H1 (cell line): ENCODE measurements around the gene SOCS7. TPM values are rescaled to one million over a fixed set of nuclear protein-coding genes. Genes with fewer than 3 reads are reported as not detected.

Experiments used
- CBX8 ChIP-seq: fragments of 300-800, 300-1000 bp; sonication (generic); IDR thresholded peaks from 2 replicates; pipeline ENCODE4 v1.7.1; 2016; ENCODE audit warnings: low read depth, low read length, borderline replicate concordance
- CHD1 ChIP-seq: IDR thresholded peaks from 2 replicates; pipeline ENCODE4 v1.6.1; 2012; ENCODE audit warnings: low read depth, low read length, improper control_type of control experiment
- CHD2 ChIP-seq: IDR thresholded peaks from 2 replicates; pipeline ENCODE4 v1.6.1; 2012; ENCODE audit warnings: low read length, improper control_type of control experiment
- EZH2 ChIP-seq: fragments of 200-600 bp; sonication (generic); IDR thresholded peaks from 2 replicates; pipeline ENCODE4 v1.7.1; 2012; ENCODE audit warnings: low read depth, mild to moderate bottlenecking, moderate library complexity, low read length, inconsistent platforms; ENCODE audit not compliant: severe bottlenecking
- SP4 ChIP-seq: IDR thresholded peaks from 2 replicates; pipeline ENCODE4 v1.6.1; 2012; ENCODE audit warnings: low read length, inconsistent platforms
- TAF1 ChIP-seq: IDR thresholded peaks from 2 replicates; pipeline ENCODE4 v1.6.1; 2011; ENCODE audit warnings: mild to moderate bottlenecking, low read depth, low read length
- polyA plus RNA-seq, 7 experiments: library from polyadenylated mRNA; depleted of rRNA in 3 of 7; stranded (reverse) in 5 of 7; unstranded in 2 of 7; fragments of >200 nt in 5 of 7; fragments of 200-250 nt in 2 of 7; gene quantifications; 1 replicate in 5 of 7; 2 replicates in 1 of 7; 4 replicates in 1 of 7; pipeline versions ENCODE4 v1.2.1 to v1.2.3, GENCODE V29; 2011 to 2013; ENCODE audit warnings: missing spikeins in 2 of 7, mixed read lengths in 2 of 7
- total RNA-seq: library from RNA; stranded (reverse); fragmentation: NEBNext Ultra II Directional; extraction: Animal tissue kit (Norgen Biotek cat#: 25700); gene quantifications from 2 replicates; pipeline ENCODE4 v1.2.1, GENCODE V29; 2021
- TF ChIP-seq, protein P1 (sequence below): fragments of 300-600 bp; sonication (generic); IDR thresholded peaks from 2 replicates; pipeline ENCODE4 v1.7.1; 2012; ENCODE audit warnings: low read length, moderate library complexity, mild to moderate bottlenecking, inconsistent platforms; ENCODE audit not compliant: insufficient replicate concordance

SOCS7 gene
- total and polyA plus RNA-seq, 2 of the 8 experiments (the other 6 are each of a cell fraction or from before 2014, with no cell fraction given): 13.5 to 26.9 TPM

DNA sequence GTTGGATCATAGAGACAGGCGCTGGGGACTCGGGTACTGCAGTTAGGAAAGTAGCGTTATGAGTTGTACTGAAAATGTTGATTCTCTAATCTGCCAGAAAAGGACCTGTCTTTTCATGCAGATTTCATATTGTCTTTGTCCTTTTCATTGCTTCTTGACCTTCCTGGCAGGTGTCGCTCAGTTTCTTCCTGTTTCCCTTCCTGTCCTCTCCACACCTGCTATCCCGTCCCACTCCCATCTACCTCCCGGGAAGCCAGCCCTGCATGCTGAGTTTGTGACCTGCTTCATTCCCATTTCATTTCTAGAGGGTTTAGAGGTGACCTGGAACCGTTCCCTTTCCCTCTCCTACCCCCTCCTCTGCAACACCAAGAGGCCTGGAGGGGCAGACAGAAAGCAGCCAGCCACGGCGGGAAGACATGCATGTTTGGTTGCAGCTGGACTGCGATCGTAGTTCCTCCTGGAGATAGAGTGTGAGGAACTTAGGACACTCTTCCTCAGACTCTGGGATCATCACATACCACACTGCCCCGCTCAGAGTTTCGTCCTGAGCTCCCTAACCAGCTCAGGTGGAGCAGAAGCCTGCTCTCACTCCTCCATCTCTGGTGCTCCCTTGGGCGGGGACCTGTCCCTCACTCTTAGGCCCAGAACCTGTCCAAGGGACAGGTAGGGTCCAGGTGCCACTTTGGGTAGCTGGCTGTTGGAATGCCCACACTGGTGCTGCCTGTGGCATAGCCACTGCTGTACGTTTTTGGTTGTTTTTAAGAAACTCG lies 52.7 kb downstream of the SOCS7 start (continued):
- TF ChIP-seq, protein P1, sequence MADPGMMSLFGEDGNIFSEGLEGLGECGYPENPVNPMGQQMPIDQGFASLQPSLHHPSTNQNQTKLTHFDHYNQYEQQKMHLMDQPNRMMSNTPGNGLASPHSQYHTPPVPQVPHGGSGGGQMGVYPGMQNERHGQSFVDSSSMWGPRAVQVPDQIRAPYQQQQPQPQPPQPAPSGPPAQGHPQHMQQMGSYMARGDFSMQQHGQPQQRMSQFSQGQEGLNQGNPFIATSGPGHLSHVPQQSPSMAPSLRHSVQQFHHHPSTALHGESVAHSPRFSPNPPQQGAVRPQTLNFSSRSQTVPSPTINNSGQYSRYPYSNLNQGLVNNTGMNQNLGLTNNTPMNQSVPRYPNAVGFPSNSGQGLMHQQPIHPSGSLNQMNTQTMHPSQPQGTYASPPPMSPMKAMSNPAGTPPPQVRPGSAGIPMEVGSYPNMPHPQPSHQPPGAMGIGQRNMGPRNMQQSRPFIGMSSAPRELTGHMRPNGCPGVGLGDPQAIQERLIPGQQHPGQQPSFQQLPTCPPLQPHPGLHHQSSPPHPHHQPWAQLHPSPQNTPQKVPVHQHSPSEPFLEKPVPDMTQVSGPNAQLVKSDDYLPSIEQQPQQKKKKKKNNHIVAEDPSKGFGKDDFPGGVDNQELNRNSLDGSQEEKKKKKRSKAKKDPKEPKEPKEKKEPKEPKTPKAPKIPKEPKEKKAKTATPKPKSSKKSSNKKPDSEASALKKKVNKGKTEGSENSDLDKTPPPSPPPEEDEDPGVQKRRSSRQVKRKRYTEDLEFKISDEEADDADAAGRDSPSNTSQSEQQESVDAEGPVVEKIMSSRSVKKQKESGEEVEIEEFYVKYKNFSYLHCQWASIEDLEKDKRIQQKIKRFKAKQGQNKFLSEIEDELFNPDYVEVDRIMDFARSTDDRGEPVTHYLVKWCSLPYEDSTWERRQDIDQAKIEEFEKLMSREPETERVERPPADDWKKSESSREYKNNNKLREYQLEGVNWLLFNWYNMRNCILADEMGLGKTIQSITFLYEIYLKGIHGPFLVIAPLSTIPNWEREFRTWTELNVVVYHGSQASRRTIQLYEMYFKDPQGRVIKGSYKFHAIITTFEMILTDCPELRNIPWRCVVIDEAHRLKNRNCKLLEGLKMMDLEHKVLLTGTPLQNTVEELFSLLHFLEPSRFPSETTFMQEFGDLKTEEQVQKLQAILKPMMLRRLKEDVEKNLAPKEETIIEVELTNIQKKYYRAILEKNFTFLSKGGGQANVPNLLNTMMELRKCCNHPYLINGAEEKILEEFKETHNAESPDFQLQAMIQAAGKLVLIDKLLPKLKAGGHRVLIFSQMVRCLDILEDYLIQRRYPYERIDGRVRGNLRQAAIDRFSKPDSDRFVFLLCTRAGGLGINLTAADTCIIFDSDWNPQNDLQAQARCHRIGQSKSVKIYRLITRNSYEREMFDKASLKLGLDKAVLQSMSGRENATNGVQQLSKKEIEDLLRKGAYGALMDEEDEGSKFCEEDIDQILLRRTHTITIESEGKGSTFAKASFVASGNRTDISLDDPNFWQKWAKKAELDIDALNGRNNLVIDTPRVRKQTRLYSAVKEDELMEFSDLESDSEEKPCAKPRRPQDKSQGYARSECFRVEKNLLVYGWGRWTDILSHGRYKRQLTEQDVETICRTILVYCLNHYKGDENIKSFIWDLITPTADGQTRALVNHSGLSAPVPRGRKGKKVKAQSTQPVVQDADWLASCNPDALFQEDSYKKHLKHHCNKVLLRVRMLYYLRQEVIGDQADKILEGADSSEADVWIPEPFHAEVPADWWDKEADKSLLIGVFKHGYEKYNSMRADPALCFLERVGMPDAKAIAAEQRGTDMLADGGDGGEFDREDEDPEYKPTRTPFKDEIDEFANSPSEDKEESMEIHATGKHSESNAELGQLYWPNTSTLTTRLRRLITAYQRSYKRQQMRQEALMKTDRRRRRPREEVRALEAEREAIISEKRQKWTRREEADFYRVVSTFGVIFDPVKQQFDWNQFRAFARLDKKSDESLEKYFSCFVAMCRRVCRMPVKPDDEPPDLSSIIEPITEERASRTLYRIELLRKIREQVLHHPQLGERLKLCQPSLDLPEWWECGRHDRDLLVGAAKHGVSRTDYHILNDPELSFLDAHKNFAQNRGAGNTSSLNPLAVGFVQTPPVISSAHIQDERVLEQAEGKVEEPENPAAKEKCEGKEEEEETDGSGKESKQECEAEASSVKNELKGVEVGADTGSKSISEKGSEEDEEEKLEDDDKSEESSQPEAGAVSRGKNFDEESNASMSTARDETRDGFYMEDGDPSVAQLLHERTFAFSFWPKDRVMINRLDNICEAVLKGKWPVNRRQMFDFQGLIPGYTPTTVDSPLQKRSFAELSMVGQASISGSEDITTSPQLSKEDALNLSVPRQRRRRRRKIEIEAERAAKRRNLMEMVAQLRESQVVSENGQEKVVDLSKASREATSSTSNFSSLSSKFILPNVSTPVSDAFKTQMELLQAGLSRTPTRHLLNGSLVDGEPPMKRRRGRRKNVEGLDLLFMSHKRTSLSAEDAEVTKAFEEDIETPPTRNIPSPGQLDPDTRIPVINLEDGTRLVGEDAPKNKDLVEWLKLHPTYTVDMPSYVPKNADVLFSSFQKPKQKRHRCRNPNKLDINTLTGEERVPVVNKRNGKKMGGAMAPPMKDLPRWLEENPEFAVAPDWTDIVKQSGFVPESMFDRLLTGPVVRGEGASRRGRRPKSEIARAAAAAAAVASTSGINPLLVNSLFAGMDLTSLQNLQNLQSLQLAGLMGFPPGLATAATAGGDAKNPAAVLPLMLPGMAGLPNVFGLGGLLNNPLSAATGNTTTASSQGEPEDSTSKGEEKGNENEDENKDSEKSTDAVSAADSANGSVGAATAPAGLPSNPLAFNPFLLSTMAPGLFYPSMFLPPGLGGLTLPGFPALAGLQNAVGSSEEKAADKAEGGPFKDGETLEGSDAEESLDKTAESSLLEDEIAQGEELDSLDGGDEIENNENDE: no peak
- TF ChIP-seq CHD1: no peak
- TF ChIP-seq TAF1: 0 out of 2 replicates have a peak, but pooled peaks have one; percentile 25
- no peak for TF ChIP-seq EZH2
- TF ChIP-seq CBX8: no peak
- no peak for TF ChIP-seq CHD2
- TF ChIP-seq SP4: no peak
